Measurements from ENCODE around the gene UTP18. TPM values are rescaled to one million over a fixed set of nuclear protein-coding genes. Genes with fewer than 3 reads are reported as not detected.

The UTP18 gene
- total RNA-seq, 4 donors from 2014 or later = 23.4 to 45.4 (median 36.2) TPM

DNA sequence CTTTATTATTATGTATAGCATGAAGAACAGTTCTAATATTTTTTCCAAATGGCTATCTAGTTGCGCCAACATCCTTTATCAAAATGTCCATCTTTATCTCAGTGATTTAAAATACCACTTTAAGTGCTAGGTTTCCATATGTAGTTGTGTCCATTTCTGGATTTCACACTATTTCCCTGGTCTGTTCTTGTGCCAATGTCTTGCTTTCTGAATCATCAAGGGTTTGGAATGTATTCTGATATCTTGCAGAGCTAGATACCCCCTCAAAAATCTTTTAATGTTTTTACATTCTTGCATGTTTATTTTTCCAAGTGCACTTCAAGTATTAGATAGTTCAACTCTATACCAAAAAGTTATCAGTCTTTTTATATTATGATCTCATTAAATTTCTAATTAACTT is 14.8 kb upstream of the UTP18 start:
- no peak overlapping the region for H3K4me3 ChIP-seq
- TF ChIP-seq CTCF (IDR thresholded peaks at IDR 0.05) (no peak), POLR2A (IDR thresholded peaks at IDR 0.05) (no peak)
- WGBS, 2 donors = 95 to 100% methylated on average over 1 of the region's 1 CpG

DNA sequence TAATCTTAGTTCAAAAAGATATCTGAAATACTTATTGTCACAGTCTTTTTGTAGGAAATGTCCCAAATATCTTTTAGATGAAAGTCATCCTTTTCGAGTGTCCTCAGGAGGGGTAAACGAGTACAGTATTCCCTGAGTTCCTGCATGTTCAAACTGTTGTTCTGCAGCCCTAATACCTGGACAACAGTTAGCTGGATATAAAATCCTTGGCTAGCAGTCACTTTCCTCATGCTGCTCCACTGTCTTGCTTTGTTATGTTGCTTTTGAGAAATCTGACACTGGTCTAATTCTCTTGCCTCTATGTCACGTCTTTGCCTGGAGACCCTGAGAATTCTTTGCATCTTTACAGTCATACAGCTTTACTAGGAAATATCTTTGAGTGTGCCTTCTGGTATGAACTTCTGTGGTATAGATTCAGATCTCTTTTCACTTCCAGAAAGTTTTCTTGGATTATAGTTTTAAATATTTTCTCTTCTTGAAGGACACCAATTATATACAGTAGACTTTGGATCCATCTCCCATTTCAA is 10.0 kb upstream of the UTP18 start:
- H3K4me3 ChIP-seq = no peak overlapping the region
- no peak for TF ChIP-seq CTCF (IDR thresholded peaks at IDR 0.05)
- TF ChIP-seq POLR2A (IDR thresholded peaks at IDR 0.05) = no peak
- no peaks in the 10 kb centered on the region for H3K9me3 ChIP-seq
- DNase-seq = no peak
- peaks cover 0 to 38% (median 0%) of the 10 kb centered on the region in 3 donors for H3K36me3 ChIP-seq
- no peak overlapping the region for H3K27ac ChIP-seq
- intact Hi-C loops (cut with DNase I) = no loop called here
- H3K4me1 ChIP-seq = peaks cover 0 to 13% (median 0%) of the 10 kb centered on the region in 3 donors
- no peaks in the 10 kb centered on the region for H3K27me3 ChIP-seq
- WGBS, 2 donors = 97% methylated on average over 3 of the region's 3 CpGs

More for the DNA sequence above, 14.8 kb upstream of the UTP18 start:
- no peak overlapping the region for H3K27ac ChIP-seq
- no peaks in the 10 kb centered on the region for H3K9me3 ChIP-seq
- no peaks in the 10 kb centered on the region for H3K4me1 ChIP-seq
- intact Hi-C loops (cut with DNase I) = no loop called here
- peaks cover 0 to 2% (median 0%) of the 10 kb centered on the region in 3 donors for H3K36me3 ChIP-seq
- no peak for DNase-seq
- H3K27me3 ChIP-seq = no peaks in the 10 kb centered on the region

DNA sequence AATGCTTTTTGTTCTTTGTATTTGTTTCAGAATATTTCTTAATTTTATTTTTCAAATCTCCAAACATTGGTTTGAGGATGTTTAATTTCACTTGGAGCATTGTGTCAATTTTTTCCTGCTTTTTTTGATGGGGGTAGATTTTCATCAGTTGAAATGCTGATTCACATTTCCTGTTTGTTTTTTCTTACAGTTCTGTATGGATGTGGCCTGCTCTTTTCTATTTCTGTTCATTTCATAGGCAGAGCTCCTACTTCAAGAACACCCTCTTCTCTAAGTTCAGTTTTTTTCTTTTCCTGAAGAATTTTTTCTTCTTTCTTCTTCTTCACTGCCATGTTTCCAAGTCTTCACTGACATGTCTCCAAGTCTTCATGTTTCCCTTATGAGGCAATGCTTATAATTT is 9.3 kb upstream of the UTP18 start:
- intact Hi-C loops (cut with DNase I) = no loop called here

GRCh38 chr17:51255673-51256072 is 4.7 kb upstream of the UTP18 start:
- TF ChIP-seq POLR2A (IDR thresholded peaks at IDR 0.05) = no peak
- no peak for TF ChIP-seq CTCF (IDR thresholded peaks at IDR 0.05)
- no peak for DNase-seq
- Histone ChIP-seq H3K27me3 (no peaks in the 10 kb centered on the region), H3K27ac (no peak overlapping the region), H3K36me3 (peaks cover 0 to 46% (median 0%) of the 10 kb centered on the region in 3 donors), H3K4me1 (peaks cover 5 to 54% (median 27%) of the 10 kb centered on the region in 3 donors), H3K9me3 (no peaks in the 10 kb centered on the region), H3K4me3 (no peak overlapping the region)
- 82 to 86% methylated on average over 6 of the region's 6 CpGs for WGBS, 2 donors
- intact Hi-C loops (cut with DNase I) = no loop called here

More for the DNA sequence above, 9.3 kb upstream of the UTP18 start:
- H3K27ac ChIP-seq = no peak overlapping the region
- H3K27me3 ChIP-seq = no peaks in the 10 kb centered on the region
- no peak for DNase-seq
- H3K36me3 ChIP-seq = peaks cover 0 to 41% (median 0%) of the 10 kb centered on the region in 3 donors
- no peaks in the 10 kb centered on the region for H3K9me3 ChIP-seq
- TF ChIP-seq CTCF (IDR thresholded peaks at IDR 0.05) (no peak), POLR2A (IDR thresholded peaks at IDR 0.05) (no peak)
- H3K4me1 ChIP-seq = peaks cover 0 to 19% (median 0%) of the 10 kb centered on the region in 3 donors
- H3K4me3 ChIP-seq = no peak overlapping the region

DNA sequence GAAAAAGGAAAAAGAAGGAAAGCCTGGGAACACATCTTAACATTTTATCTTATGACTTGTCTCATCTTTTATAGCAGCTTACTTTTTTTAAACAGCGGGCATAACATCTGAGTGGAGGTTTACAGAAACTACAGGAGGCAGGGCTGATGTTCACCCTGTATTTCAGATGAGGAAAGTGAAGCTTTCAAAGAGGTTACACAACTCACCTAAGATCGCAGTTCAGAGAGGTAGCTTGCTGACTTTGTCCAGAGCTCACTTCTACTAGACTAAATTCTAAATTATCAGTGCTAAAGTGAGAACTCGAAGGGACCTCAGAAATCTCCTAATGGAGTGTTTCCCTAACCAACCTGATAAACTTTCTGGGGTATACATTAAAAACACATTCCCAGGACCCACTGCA is 4.2 kb upstream of the UTP18 start:
- peaks cover 5 to 55% (median 27%) of the 10 kb centered on the region in 3 donors for H3K4me1 ChIP-seq
- peak overlapping the region in 1 of 4 donors; percentile 97 for H3K27ac ChIP-seq
- H3K27me3 ChIP-seq = no peaks in the 10 kb centered on the region
- no peaks in the 10 kb centered on the region for H3K9me3 ChIP-seq
- TF ChIP-seq CTCF (IDR thresholded peaks at IDR 0.05) (no peak), POLR2A (IDR thresholded peaks at IDR 0.05) (no peak)
- H3K4me3 ChIP-seq = no peak overlapping the region
- DNase-seq = no peak
- intact Hi-C loops (cut with DNase I) = no loop called here
- H3K36me3 ChIP-seq = peaks cover 0 to 42% (median 0%) of the 10 kb centered on the region in 3 donors
- 86 to 92% methylated on average over 3 of the region's 3 CpGs for WGBS, 2 donors

Measured in esophagus squamous epithelium (tissue), 5 donors.